Measurements from ENCODE around the gene SUGP2.

GRCh38 chr19:19059837-19060611 is 26.7 kb upstream of the SUGP2 start:
- TF ChIP-seq POLR2AphosphoS5 (IDR thresholded peaks at IDR 0.05; ENCODE audit: borderline replicate concordance, low read depth, low read length) (no peak), EZH2 (IDR thresholded peaks at IDR 0.05) (no peak)
